Ectodermal cell (in vitro differentiated cells): Measurements from ENCODE around the gene ARIH1.

Source experiments
- H3K27ac ChIP-seq: 2 replicates; pipeline ENCODE4 v1.7.0; 2013; ENCODE audit warnings: mild to moderate bottlenecking, low read depth, low read length; ENCODE audit not compliant: insufficient read depth, poor library complexity, severe bottlenecking
- H3K27me3 ChIP-seq: 2 replicates; pipeline ENCODE4 v1.7.0; 2013; ENCODE audit warnings: mild to moderate bottlenecking, low read length; ENCODE audit not compliant: insufficient read depth, control insufficient read depth, poor library complexity, severe bottlenecking
- H3K36me3 ChIP-seq: one replicate; pipeline ENCODE4 v1.7.0; 2013; ENCODE audit warnings: low read length; ENCODE audit not compliant: control insufficient read depth, insufficient read depth
- H3K4me1 ChIP-seq: one replicate; pipeline ENCODE4 v1.7.0; 2013; ENCODE audit warnings: low read length; ENCODE audit not compliant: control insufficient read depth, insufficient read depth
- H3K4me3 ChIP-seq: 2 replicates; pipeline ENCODE4 v1.7.0; 2013; ENCODE audit warnings: low read depth, low read length, control low read depth; ENCODE audit not compliant: insufficient read depth
- H3K9me3 ChIP-seq: 2 replicates; pipeline ENCODE4 v1.7.0; 2013; ENCODE audit warnings: mild to moderate bottlenecking, low read length, moderate library complexity; ENCODE audit not compliant: control insufficient read depth
- WGBS, 2 experiments: methylation state at CpG; one replicate each; pipeline ENCODE4 v1.1.7; 2013; ENCODE audit warnings: missing lambda C conversion rate in 2 of 2; 5-methylcytosine and 5-hydroxymethylcytosine counted together

Gene ARIH1

GRCh38 chr15:72562878-72563277 lies 88.7 kb downstream of the ARIH1 start:
- H3K4me3 ChIP-seq = no peak overlapping the region
- peaks cover 10% of the 10 kb centered on the region for H3K36me3 ChIP-seq
- H3K4me1 ChIP-seq = no peaks in the 10 kb centered on the region
- WGBS, 2 experiments = 89 to 93% methylated on average over 2 of the region's 2 CpGs
- no peak overlapping the region for H3K27ac ChIP-seq
- no peaks in the 10 kb centered on the region for H3K27me3 ChIP-seq
- H3K9me3 ChIP-seq = no peaks in the 10 kb centered on the region

- H3K4me1 ChIP-seq = no peaks in the 10 kb centered on the region
- 92 to 93% methylated on average over 1 of the region's 1 CpG for WGBS, 2 experiments
- H3K4me3 ChIP-seq = no peak overlapping the region
- no peaks in the 10 kb centered on the region for H3K9me3 ChIP-seq
- H3K27me3 ChIP-seq = no peaks in the 10 kb centered on the region
- H3K27ac ChIP-seq = no peak overlapping the region
- H3K36me3 ChIP-seq = peaks cover 11% of the 10 kb centered on the region
Observed at GRCh38 chr15:72564091-72564490, 90.0 kb downstream of the ARIH1 start.

- Histone ChIP-seq H3K36me3 (peaks cover 11% of the 10 kb centered on the region), H3K4me1 (no peaks in the 10 kb centered on the region), H3K27me3 (no peaks in the 10 kb centered on the region), H3K9me3 (no peaks in the 10 kb centered on the region), H3K27ac (no peak overlapping the region), H3K4me3 (no peak overlapping the region)
- WGBS, 2 experiments = 96 to 100% methylated on average over 1 of the region's 1 CpG
Observed at GRCh38 chr15:72566973-72567372, 92.8 kb downstream of the ARIH1 start.

GRCh38 chr15:72570059-72570458 lies 95.9 kb downstream of the ARIH1 start:
- Histone ChIP-seq H3K36me3 (peaks cover 11% of the 10 kb centered on the region), H3K9me3 (no peaks in the 10 kb centered on the region), H3K27ac (no peak overlapping the region), H3K27me3 (no peaks in the 10 kb centered on the region), H3K4me1 (no peaks in the 10 kb centered on the region), H3K4me3 (no peak overlapping the region)
- 97 to 100% methylated on average over 1 of the region's 1 CpG for WGBS, 2 experiments

- Histone ChIP-seq H3K36me3 (peaks cover 30% of the 10 kb centered on the region), H3K4me1 (no peaks in the 10 kb centered on the region), H3K4me3 (no peak overlapping the region), H3K27ac (no peak overlapping the region), H3K9me3 (no peaks in the 10 kb centered on the region), H3K27me3 (no peaks in the 10 kb centered on the region)
- WGBS, 2 experiments = 93 to 98% methylated on average over 3 of the region's 3 CpGs
Observed at GRCh38 chr15:72579814-72580213, 105.7 kb downstream of the ARIH1 start.

- Histone ChIP-seq H3K27ac (no peak overlapping the region), H3K27me3 (no peaks in the 10 kb centered on the region), H3K9me3 (no peaks in the 10 kb centered on the region), H3K36me3 (peaks cover 16% of the 10 kb centered on the region), H3K4me1 (no peaks in the 10 kb centered on the region), H3K4me3 (no peak overlapping the region)
- 87 to 93% methylated on average over 3 to 4 of the region's 4 CpGs for WGBS, 2 experiments
Observed at GRCh38 chr15:72584006-72584405, 109.9 kb downstream of the ARIH1 start.

- H3K36me3 ChIP-seq = peaks cover 14% of the 10 kb centered on the region
Observed at GRCh38 chr15:72585025-72585424, 110.9 kb downstream of the ARIH1 start.

GRCh38 chr15:72585476-72586058 lies 111.4 kb downstream of the ARIH1 start:
- H3K4me1 ChIP-seq = no peaks in the 10 kb centered on the region
- H3K27ac ChIP-seq = no peak overlapping the region
- 96 to 100% methylated on average over 1 of the region's 1 CpG for WGBS, 2 experiments
- no peaks in the 10 kb centered on the region for H3K27me3 ChIP-seq
- no peak overlapping the region for H3K4me3 ChIP-seq
- H3K9me3 ChIP-seq = no peaks in the 10 kb centered on the region
- H3K36me3 ChIP-seq = peaks cover 12% of the 10 kb centered on the region

More at GRCh38 chr15:72585025-72585424, 110.9 kb downstream of the ARIH1 start:
- H3K9me3 ChIP-seq = no peaks in the 10 kb centered on the region
- WGBS, 2 experiments = 92 to 98% methylated on average over 2 of the region's 2 CpGs
- no peaks in the 10 kb centered on the region for H3K27me3 ChIP-seq
- no peak overlapping the region for H3K27ac ChIP-seq
- no peaks in the 10 kb centered on the region for H3K4me1 ChIP-seq
- H3K4me3 ChIP-seq = no peak overlapping the region

GRCh38 chr15:72588096-72588495 lies 114.0 kb downstream of the ARIH1 start:
- Histone ChIP-seq H3K4me3 (no peak overlapping the region), H3K9me3 (no peaks in the 10 kb centered on the region), H3K36me3 (peaks cover 2% of the 10 kb centered on the region), H3K27me3 (no peaks in the 10 kb centered on the region), H3K27ac (no peak overlapping the region), H3K4me1 (no peaks in the 10 kb centered on the region)
- WGBS, 2 experiments = 98 to 100% methylated on average over 3 of the region's 3 CpGs

- Histone ChIP-seq H3K27ac (no peak overlapping the region), H3K27me3 (no peaks in the 10 kb centered on the region), H3K9me3 (no peaks in the 10 kb centered on the region), H3K36me3 (no peaks in the 10 kb centered on the region), H3K4me3 (no peak overlapping the region), H3K4me1 (no peaks in the 10 kb centered on the region)
- 92 to 97% methylated on average over 1 of the region's 1 CpG for WGBS, 2 experiments
Observed at GRCh38 chr15:72590427-72590826, 116.3 kb downstream of the ARIH1 start.

GRCh38 chr15:72591361-72591760 lies 117.2 kb downstream of the ARIH1 start:
- Histone ChIP-seq H3K9me3 (no peaks in the 10 kb centered on the region), H3K36me3 (no peaks in the 10 kb centered on the region), H3K27ac (no peak overlapping the region), H3K4me3 (no peak overlapping the region), H3K27me3 (no peaks in the 10 kb centered on the region), H3K4me1 (no peaks in the 10 kb centered on the region)
- WGBS, 2 experiments = 84 to 94% methylated on average over 1 of the region's 1 CpG
